Esophagus muscularis mucosa (tissue), 4 donors: ENCODE data around the gene SLC4A4. TPM values are rescaled to one million over a fixed set of nuclear protein-coding genes. Genes with fewer than 3 reads are reported as not detected.

Experiments used
- DNase-seq: peaks from one replicate; pipeline ENCODE4 v3.0.0-alpha.2; 2017; ENCODE audit errors: extremely low spot score
- H3K27ac ChIP-seq, 4 donors: fragments of 200-600 bp; sonication (generic); replicated peaks in 1 of 4; 1 replicate in 3 of 4; 2 replicates in 1 of 4; pipeline ENCODE4 v1.5.1; 2016 to 2019; ENCODE audit warnings: mild to moderate bottlenecking in 1 of 4
- H3K27me3 ChIP-seq, 4 donors: fragments of 200-600 bp; sonication (generic); one replicate each; pipeline versions ENCODE4 v1.5.1 to v1.6.0; 2016 to 2019
- H3K36me3 ChIP-seq, 4 donors: fragments of 200-600 bp; sonication (generic); one replicate each; pipeline ENCODE4 v1.5.1; 2016 to 2019
- H3K4me1 ChIP-seq, 4 donors: fragments of 200-600 bp; sonication (generic); one replicate each; pipeline ENCODE4 v1.5.1; 2016 to 2019
- H3K4me3 ChIP-seq, 4 donors: fragments of 200-600 bp; sonication (generic); 1 replicate in 2 of 4; 2 replicates in 2 of 4; pipeline ENCODE4 v1.5.1; 2016 to 2019; ENCODE audit warnings: mild to moderate bottlenecking in 4 of 4, moderate library complexity in 1 of 4
- H3K9me3 ChIP-seq, 4 donors: fragments of 200-600 bp; sonication (generic); 1 replicate in 3 of 4; 2 replicates in 1 of 4; pipeline ENCODE4 v1.5.1; 2016 to 2019
- CTCF ChIP-seq, 3 experiments: fragments of 200-600 bp in 2 of 3; fragments of 450-650 bp in 1 of 3; sonication (generic) in 2 of 3; IDR thresholded peaks; one replicate each; pipeline ENCODE4 v1.5.1; 2017 to 2019; ENCODE audit warnings: antibody characterized with exemption in 3 of 3, mild to moderate bottlenecking in 2 of 3, moderate library complexity in 1 of 3
- EP300 ChIP-seq: sonication (generic); formaldehyde crosslinking; IDR thresholded peaks from one replicate; pipeline ENCODE4 v1.6.1; 2017; ENCODE audit warnings: antibody characterized with exemption
- POLR2A ChIP-seq: fragments of 450-650 bp; IDR thresholded peaks from one replicate; pipeline ENCODE4 v1.6.1; 2017; ENCODE audit warnings: antibody characterized with exemption, moderate library complexity, mild to moderate bottlenecking, low read depth
- POLR2AphosphoS5 ChIP-seq, 2 donors: sonication (generic); formaldehyde crosslinking; IDR thresholded peaks; one replicate each; pipeline ENCODE4 v1.6.1; 2017; ENCODE audit warnings: antibody characterized with exemption in 2 of 2
- WGBS: methylation state at CpG from one replicate; pipeline ENCODE4 v1.1.5; 2018; 5-methylcytosine and 5-hydroxymethylcytosine counted together
- intact Hi-C: fragments of 100-400 bp; cut with DNase I; formaldehyde crosslinking; loops from one replicate; pipeline ENCODE4 v1.15.1; 2023
- total RNA-seq, 4 donors: library from RNA; depleted of rRNA; stranded (reverse); fragments of >200 nt; gene quantifications; one replicate each; pipeline versions ENCODE4 v1.1.0 to v1.2.1, GENCODE V29; 2016

SLC4A4 gene
- total RNA-seq, 4 donors from 2014 or later = 1.2 to 4.8 (median 2.7) TPM

DNA sequence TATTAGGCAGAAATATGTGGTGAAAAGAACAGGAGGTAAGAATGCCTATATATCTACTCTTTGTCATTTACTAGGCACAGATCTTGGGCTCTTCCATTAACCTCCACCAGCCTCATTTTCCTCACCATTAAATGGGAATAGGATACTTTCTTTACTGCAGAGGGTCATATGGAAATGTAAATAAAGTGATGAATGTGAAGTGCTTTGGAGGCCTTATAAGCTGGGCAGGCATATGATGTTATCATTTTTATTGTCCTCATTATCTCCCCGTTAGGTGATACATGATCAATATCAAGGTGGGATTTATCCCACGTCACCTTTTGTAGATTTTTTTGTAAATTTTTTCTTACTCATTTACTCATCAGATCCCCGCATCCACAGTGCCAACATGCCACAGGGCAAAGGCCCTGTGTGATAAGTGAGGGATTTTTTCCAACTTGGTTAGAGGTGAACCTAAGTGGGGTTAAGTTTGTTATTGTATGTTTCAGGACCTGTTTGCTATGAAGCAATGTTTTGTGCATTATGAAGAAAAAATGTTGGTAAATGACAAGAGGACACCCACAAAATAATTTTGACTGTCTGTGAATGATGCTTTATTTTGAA lies 107.8 kb downstream of the SLC4A4 start:
- intact Hi-C loops = no loop called here
- Histone ChIP-seq H3K4me1 (peaks cover 0 to 9% (median 0%) of the 10 kb centered on the region in 4 donors), H3K27ac (no peak overlapping the region), H3K27me3 (no peaks in the 10 kb centered on the region), H3K36me3 (no peaks in the 10 kb centered on the region), H3K4me3 (no peak overlapping the region), H3K9me3 (no peaks in the 10 kb centered on the region)
- 89% methylated on average over 3 of the region's 3 CpGs for WGBS
- TF ChIP-seq EP300 (no peak), POLR2AphosphoS5 (IDR thresholded peaks at IDR 0.05) (no peak), POLR2A (no peak), CTCF (IDR thresholded peaks at IDR 0.05) (no peak)
- no peak for DNase-seq

DNA sequence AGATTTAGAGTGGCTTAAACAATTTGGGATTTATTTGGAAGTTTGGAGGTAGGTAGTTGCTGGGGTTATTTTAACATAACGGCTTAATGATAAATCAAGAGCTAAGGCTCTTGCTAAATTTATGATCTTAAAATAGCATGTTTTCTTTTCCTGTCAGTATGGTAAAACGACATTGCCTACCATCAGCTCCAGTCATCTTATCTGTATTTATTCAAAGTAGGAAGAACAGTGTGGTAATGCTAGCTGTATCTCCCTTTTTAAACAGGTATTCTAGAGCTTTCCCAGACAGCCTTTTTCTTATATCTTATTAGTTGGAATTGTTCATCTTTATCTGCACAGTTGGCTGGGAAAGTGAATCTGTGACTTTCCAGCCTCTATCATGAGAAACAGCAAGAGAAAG lies 110.2 kb downstream of the SLC4A4 start:
- DNase-seq = no peak
- no peak overlapping the region for H3K4me3 ChIP-seq
- no peaks in the 10 kb centered on the region for H3K36me3 ChIP-seq
- H3K27me3 ChIP-seq = no peaks in the 10 kb centered on the region
- TF ChIP-seq POLR2AphosphoS5 (IDR thresholded peaks at IDR 0.05) = no peak
- TF ChIP-seq CTCF (IDR thresholded peaks at IDR 0.05) = no peak
- TF ChIP-seq EP300 = no peak
- TF ChIP-seq POLR2A = no peak
- WGBS = 31% methylated on average over 2 of the region's 2 CpGs
- intact Hi-C loops = no loop called here
- no peaks in the 10 kb centered on the region for H3K9me3 ChIP-seq
- H3K27ac ChIP-seq = no peak overlapping the region
- H3K4me1 ChIP-seq = peaks cover 0 to 9% (median 0%) of the 10 kb centered on the region in 4 donors

DNA sequence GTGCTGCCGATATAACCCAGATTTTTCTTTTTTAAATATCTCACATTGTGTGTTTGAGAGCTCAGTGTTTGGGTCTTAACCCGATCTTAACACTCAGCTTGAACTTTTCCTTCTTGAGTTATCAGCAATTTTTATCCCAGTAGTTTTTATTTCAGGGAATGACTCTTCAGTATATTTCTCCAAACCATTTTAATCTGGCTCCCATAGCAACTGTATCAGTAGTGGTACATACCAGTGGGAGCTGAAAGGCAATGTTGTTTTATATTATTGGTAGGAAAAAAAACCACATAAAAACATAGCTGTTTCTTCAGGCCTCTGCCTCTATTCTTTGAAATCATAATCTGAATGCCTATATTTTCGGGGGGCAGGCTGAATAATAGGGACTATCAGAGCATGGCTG lies 111.1 kb downstream of the SLC4A4 start:
- H3K27ac ChIP-seq = no peak overlapping the region
- intact Hi-C loops = no loop called here
- H3K27me3 ChIP-seq = no peaks in the 10 kb centered on the region
- no peaks in the 10 kb centered on the region for H3K9me3 ChIP-seq
- no peak overlapping the region for H3K4me3 ChIP-seq
- no peak for DNase-seq
- 58% methylated on average over 3 of the region's 3 CpGs for WGBS
- TF ChIP-seq CTCF (IDR thresholded peaks at IDR 0.05) (no peak), EP300 (no peak), POLR2A (no peak), POLR2AphosphoS5 (IDR thresholded peaks at IDR 0.05) (no peak)
- H3K4me1 ChIP-seq = peaks cover 0 to 9% (median 0%) of the 10 kb centered on the region in 4 donors
- H3K36me3 ChIP-seq = no peaks in the 10 kb centered on the region

DNA sequence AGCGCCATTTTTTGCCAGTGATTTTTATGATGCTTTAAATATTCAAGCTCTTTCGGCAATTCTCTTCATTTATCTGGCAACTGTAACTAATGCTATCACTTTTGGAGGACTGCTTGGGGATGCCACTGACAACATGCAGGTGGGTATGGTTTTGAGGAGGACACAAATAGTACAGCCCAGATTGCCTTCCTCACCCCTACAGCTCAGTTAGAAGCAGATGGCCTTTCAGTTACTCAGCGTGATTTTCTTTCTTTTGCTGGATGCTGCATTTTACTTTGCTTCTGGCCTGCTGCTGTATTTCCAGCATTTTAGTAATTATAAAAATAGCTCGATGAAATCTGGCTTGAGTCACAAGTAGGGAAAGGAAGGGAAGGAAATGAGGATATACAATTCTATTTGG lies 114.7 kb downstream of the SLC4A4 start:
- H3K27ac ChIP-seq = no peak overlapping the region
- H3K4me3 ChIP-seq = no peak overlapping the region
- H3K27me3 ChIP-seq = no peaks in the 10 kb centered on the region
- H3K9me3 ChIP-seq = no peaks in the 10 kb centered on the region
- intact Hi-C loops = no loop called here
- 72% methylated on average over 4 of the region's 4 CpGs for WGBS
- no peak for DNase-seq
- no peaks in the 10 kb centered on the region for H3K36me3 ChIP-seq
- H3K4me1 ChIP-seq = peaks cover 0 to 3% (median 0%) of the 10 kb centered on the region in 4 donors
- TF ChIP-seq EP300 = no peak
- TF ChIP-seq CTCF (IDR thresholded peaks at IDR 0.05) = no peak
- TF ChIP-seq POLR2A = no peak
- TF ChIP-seq POLR2AphosphoS5 (IDR thresholded peaks at IDR 0.05) = no peak

DNA sequence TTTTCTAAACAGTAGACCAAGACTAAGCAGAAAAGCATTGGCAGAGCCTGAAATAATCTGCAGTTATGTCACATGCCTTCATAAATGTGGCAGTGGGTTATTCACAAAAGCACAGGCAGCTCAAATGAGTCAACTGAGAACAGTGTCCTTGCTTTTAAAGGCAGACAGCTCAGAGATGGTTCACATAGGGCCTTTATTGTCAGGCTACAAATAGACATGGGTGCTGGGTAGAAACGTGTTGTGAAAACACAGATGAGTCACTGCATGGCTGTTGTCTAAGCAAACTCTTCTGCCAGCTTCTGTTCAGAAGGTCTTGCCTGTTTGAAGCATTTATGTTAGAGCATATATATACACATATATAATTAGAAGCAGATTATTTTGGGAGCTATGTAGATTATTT lies 118.0 kb downstream of the SLC4A4 start:
- WGBS = 42% methylated on average over 1 of the region's 1 CpG
- H3K4me3 ChIP-seq = no peak overlapping the region
- no peaks in the 10 kb centered on the region for H3K36me3 ChIP-seq
- H3K27ac ChIP-seq = no peak overlapping the region
- H3K9me3 ChIP-seq = no peaks in the 10 kb centered on the region
- TF ChIP-seq CTCF (IDR thresholded peaks at IDR 0.05) (no peak), POLR2A (no peak), EP300 (no peak), POLR2AphosphoS5 (IDR thresholded peaks at IDR 0.05) (no peak)
- H3K4me1 ChIP-seq = no peaks in the 10 kb centered on the region
- H3K27me3 ChIP-seq = no peaks in the 10 kb centered on the region
- no peak for DNase-seq
- intact Hi-C loops = no loop called here
